Colon (tissue), 2 donors: Measurements from ENCODE around the gene ACOT4.
"Not testable (repeated sequence)": the region's sequence is repeated elsewhere in the genome, so short reads cannot be mapped to it uniquely, and the experiment has no call there.

Source experiments
- FAIRE-seq: peaks from 2 replicates; lab custom pipeline; 2012; peaks lifted over from hg19 to GRCh38; lab: Jason Lieb, UNC
- donor health status: control.
- donor health status: control.

ACOT4 gene, protein sequence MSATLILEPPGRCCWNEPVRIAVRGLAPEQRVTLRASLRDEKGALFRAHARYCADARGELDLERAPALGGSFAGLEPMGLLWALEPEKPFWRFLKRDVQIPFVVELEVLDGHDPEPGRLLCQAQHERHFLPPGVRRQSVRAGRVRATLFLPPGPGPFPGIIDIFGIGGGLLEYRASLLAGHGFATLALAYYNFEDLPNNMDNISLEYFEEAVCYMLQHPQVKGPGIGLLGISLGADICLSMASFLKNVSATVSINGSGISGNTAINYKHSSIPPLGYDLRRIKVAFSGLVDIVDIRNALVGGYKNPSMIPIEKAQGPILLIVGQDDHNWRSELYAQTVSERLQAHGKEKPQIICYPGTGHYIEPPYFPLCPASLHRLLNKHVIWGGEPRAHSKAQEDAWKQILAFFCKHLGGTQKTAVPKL

DNA sequence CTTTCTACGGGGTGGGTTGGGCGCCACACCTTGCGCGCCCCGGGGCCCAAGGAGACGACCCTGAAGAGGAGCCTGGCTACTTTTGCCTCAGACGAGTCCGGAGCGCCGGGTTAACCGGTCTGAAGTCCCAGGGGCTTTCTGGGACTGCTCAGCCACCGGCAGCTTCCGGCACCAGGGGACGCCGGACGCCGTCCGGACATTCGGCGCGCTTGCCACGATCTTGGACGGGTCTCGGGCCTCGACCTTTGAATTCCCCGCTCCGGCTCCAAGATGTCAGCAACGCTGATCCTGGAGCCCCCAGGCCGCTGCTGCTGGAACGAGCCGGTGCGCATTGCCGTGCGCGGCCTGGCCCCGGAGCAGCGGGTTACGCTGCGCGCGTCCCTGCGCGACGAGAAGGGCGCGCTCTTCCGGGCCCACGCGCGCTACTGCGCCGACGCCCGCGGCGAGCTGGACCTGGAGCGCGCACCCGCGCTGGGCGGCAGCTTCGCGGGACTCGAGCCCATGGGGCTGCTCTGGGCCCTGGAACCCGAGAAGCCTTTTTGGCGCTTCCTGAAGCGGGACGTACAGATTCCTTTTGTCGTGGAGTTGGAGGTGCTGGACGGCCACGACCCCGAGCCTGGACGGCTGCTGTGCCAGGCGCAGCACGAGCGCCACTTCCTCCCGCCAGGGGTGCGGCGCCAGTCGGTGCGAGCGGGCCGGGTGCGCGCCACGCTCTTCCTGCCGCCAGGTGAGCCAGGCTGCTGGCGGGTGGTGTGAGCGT lies at the start of gene ACOT4:
Gene ACOT4 (plus strand): TSS at position 184 of the 760 bp plus-strand sequence. CDS start 87 bp downstream, at position 271.
- FAIRE-seq: no peak

- FAIRE-seq: not testable (repeated sequence)
Observed at GRCh38 chr14:73542961-73543360, 48.7 kb upstream of the ACOT4 start.

DNA sequence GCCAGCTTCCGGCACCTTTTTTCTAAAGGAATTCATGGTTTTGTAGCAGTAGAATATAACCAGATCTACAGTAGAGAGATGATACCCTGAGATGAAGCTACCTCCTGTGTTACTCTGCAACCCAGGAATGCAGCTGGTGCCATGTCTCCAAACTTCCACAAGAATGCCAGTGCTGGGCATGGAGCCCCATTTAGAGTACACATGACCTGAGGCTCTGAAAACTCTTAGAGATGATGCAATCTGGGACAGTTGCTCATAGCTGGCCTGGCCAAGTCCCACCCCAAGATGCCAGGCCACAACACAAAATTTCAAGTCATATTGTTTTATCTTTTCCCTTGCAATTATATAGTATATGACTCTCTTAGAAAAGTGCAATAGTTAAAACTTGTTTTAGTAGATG lies 46.3 kb upstream of the ACOT4 start:
- FAIRE-seq: not testable (repeated sequence)

- not testable (repeated sequence) for FAIRE-seq
Observed at GRCh38 chr14:73549097-73549496, 42.6 kb upstream of the ACOT4 start.

GRCh38 chr14:73549889-73550524 lies 41.7 kb upstream of the ACOT4 start:
- not testable (repeated sequence) for FAIRE-seq

GRCh38 chr14:73553845-73554244 lies 37.8 kb upstream of the ACOT4 start:
- no peak for FAIRE-seq

DNA sequence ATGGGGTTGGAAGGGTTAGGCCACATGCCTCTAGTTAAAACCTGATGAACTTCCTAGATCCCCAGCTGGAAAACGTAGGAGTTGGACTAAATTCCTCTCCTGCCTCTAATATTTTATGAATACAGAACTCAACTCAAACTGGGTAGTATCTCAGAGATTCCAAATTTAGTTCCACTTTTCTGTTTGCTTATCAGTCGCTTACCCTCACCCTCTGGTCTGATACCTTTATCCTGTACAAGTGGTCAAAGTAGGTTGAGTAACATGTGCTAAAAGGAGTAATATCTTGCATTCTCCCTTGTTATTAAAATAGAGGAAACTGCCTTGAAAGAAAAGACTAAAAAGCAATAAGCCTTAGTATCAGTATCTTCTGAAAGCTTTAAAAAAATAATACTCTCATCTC lies 34.5 kb upstream of the ACOT4 start:
- not testable (repeated sequence) for FAIRE-seq

- not testable (repeated sequence) for FAIRE-seq
Observed at GRCh38 chr14:73558238-73558637, 33.4 kb upstream of the ACOT4 start.

DNA sequence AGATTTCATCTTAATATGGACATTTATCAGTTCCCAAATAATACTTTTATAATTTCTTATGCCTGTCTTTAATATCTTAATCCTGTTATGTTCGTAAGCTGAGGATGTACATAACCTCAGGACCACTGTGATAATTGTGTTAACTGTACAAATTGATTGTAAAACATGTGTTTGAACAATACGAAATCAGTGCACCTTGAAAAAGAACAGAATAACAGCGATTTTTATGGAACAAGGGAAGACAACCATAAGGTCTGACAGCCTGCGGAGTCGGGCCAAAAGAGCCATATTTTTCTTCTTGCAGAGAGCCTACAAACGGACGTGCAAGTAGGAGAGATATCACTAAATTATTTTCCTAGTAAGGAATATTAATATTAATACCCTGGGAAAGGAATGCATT lies 29.4 kb upstream of the ACOT4 start:
- FAIRE-seq: not testable (repeated sequence)

- not testable (repeated sequence) for FAIRE-seq
Observed at GRCh38 chr14:73562696-73563095, 29.0 kb upstream of the ACOT4 start.

DNA sequence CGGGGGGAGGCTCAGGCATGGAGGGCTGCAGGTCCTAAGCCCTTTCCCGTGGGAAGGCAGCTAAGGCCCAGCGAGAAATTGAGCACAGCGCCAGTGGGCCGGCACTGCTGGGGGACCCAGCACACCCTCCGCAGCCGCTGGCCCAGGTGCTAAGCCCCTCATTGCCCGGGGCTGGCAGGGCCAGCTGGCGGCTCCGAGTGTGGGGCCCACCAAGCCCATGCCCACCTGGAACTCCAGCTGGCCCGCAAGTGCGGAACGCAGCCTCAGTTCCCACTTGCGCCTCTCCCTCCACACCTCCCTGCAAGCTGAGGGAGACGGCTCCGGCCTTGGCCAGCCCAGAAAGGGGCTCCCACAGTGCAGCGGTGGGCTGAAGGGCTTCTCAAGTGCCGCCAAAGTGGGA lies 25.2 kb upstream of the ACOT4 start:
- not testable (repeated sequence) for FAIRE-seq

GRCh38 chr14:73566935-73567334 lies 24.7 kb upstream of the ACOT4 start:
- not testable (repeated sequence) for FAIRE-seq

DNA sequence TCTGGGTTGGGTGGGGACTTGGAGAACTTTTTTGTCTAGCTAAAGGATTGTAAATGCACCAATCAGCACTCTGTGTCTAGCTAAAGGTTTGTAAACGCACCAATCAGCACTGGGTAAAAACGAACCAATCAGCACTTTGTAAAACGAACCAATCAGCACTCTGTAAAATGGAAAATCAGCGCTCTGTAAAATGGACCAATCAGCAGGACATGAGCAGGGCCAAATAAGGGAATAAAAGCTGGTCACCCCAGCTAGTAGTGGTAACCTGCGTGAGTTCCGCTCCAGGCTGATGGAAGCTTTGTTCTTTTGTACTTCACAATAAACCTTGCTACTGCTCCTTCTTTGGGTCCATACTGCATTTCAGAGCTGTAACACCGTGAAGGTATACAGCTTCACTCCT lies 24.3 kb upstream of the ACOT4 start:
- FAIRE-seq: no peak

DNA sequence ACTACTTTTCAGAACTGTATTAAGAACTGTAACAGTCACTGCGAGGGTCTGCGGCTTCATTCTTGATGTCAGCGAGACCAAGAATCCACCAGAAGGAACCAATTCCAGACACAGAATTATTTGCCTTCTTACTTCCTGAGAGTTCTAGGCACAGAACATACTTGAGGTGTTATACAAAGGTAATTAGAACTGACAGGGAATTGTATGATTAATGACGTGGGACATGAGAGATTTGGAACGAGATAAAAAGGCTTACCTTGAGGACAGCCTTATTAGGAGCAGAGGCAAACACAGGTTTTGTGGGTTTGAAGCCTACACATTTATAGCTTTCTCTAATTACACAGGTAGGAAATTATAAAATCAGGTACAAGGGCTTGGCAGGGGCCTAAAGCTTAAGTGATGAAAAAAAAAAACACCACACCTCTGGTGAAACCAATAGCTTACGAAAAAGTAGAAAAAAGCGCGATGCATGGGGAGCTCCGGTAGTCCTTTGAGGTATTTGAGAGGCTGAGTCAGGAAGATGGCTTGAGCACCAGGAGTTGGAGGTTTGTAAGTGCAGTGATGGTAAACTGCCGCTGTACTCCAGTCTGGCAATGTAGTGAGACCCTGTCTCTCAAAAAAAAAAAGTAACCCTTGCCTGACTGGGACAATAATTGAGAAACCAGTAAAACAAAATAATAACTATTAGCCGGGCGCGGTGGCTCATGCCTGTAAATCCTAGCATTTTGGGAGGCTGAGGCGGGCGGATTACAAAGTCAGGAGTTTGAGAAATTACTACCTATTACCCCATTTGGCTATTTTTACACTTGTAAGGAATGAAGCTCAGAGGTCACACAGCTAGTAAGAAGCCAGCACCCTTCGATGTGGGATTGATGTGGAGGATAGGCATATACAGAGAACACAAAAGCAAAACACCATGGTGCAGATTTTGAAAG lies 23.5 kb upstream of the ACOT4 start:
- no peak for FAIRE-seq

DNA sequence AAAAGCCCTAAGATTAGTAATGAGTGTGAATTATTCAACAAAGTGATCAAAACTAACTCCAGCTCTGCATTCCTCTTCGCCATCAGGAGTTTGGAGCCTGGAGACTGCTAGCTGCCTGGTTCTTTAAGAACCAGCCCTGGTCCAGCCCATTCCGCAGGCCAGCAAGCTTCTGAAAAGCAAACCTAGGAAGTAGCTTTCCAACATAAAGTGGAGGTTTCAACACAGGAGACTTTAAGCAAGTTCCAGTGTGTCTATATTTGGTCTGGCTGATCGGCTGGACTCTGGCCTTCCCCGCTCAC lies 22.8 kb upstream of the ACOT4 start:
- FAIRE-seq: not testable (repeated sequence)

GRCh38 chr14:73569185-73569958 lies 22.3 kb upstream of the ACOT4 start, which contains the start of gene ACOT2:
Gene ACOT2, plus strand, starts transcription at chr14:73569213. Its CDS starts 28 bp downstream, at chr14:73569241.
- not testable (repeated sequence) for FAIRE-seq

GRCh38 chr14:73570913-73571312 lies 20.8 kb upstream of the ACOT4 start:
- FAIRE-seq: not testable (repeated sequence)

DNA sequence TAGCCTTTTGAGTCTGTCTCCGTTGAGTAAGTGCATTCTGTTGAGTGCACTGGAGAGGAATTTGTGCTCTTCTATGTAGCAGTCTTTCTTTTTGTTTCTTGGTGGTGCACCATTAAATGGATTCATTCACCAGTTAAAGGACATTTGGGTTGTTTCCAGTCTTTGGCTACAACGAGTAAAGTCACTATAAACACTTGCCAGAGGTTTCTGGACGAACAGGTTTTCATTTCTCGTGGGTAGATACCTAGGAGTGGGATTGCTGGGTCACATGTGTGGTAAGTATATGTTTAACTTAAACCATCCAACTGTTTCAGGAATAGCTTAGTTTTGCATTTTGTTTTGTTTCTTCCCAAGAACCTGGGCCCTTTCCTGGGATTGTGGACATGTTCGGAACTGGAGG lies 18.6 kb upstream of the ACOT4 start:
- FAIRE-seq: not testable (repeated sequence)

DNA sequence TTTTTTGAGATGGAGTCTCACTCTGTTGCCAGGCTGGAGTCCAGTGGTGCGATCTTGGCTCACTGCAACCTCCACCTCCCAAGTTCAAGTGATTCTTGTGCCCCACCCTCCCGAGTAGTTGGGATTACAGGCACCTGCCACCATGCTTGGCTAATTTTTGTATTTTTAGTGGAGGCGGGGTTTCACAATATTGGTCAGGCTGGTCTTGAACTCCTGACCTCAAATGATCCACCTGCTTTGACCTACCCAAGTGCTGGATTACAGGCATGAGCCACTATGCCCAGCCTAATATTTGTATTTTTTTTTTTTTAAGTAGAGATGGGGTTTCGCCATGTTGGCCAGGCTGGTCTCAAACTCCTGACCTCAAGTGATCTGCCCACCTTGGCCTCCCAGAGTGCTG lies 17.9 kb upstream of the ACOT4 start:
- FAIRE-seq: not testable (repeated sequence)

DNA sequence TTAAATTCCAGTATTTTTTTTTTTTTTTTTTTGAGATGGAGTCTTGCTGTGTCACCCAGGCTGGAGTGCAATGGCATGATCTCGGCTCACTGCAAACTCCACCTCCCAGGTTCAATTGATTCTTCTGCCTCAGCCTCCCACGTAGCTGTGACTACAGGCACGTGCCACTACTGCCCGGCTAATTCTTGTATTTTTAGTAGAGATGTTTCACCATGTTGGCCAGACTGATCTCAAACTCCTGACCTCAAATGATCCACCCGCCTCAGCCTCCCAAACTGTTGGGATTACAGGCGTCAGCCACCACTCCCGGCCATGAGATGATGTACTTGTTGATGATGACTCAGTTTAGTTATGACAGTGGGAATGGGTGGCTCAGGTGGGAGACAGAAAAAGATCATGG lies 17.4 kb upstream of the ACOT4 start:
- not testable (repeated sequence) for FAIRE-seq

DNA sequence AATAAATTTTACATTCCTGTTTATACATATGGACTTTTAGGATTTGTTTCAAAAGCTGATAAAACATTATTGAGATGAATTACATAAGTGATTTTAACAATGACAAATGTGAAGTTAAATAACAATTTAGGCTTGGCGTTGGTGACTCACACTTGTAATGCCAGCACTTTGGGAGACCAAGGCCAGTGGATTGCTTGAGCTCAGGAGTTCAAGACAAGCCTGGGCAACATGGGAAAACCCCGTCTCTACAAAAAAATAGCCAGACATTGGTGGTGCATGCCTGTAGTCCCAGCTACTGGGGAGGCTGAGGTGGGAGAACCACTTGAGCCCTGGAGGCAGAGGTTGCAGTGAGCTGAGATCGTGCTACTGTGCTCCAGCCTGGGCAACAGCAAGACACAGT lies 15.3 kb upstream of the ACOT4 start:
- no peak for FAIRE-seq
